NCI-H524 (cell line): ENCODE results near the gene PCDHA7.
"Not testable (repeated sequence)": the region's sequence is repeated elsewhere in the genome, so short reads cannot be mapped to it uniquely, and the experiment has no call there.

Experiments used
- DNase-seq, 2 experiments: peaks; one replicate each; lab custom pipeline; 2025; lab: John Stamatoyannopoulos, UW

The PCDHA7 gene

GRCh38 chr5:140833993-140834392 lies at the start of gene PCDHA7:
TSS of gene PCDHA7 (plus strand) at chr5:140834269. CDS start at chr5:140834384, 115 bp downstream.
- DNase-seq = no peak

GRCh38 chr5:140785905-140786686 lies 48.0 kb upstream of the PCDHA7 start, which contains the start of gene PCDHA1:
TSS of gene PCDHA1 (plus strand) at chr5:140786140.
- peak in 1 of 2 experiments; percentile 21 for DNase-seq

GRCh38 chr5:140787422-140787821 lies 46.6 kb upstream of the PCDHA7 start:
- not testable (repeated sequence) for DNase-seq

GRCh38 chr5:140787849-140788504 lies 46.1 kb upstream of the PCDHA7 start:
- not testable (repeated sequence) for DNase-seq

- no peak for DNase-seq
Measured at GRCh38 chr5:140791089-140791488, 43.0 kb upstream of the PCDHA7 start.

GRCh38 chr5:140794595-140795258 lies 39.3 kb upstream of the PCDHA7 start, which contains the start of gene PCDHA2:
TSS of gene PCDHA2 (plus strand) at chr5:140794852.
- no peak for DNase-seq

GRCh38 chr5:140795259-140795641 lies 38.8 kb upstream of the PCDHA7 start:
- no peak for DNase-seq

- not testable (repeated sequence) for DNase-seq
Measured at GRCh38 chr5:140796072-140796717, 37.9 kb upstream of the PCDHA7 start.

GRCh38 chr5:140796718-140797095 lies 37.4 kb upstream of the PCDHA7 start:
- no peak for DNase-seq

GRCh38 chr5:140800816-140801493 lies 33.1 kb upstream of the PCDHA7 start, which contains the start of gene PCDHA3:
TSS of gene PCDHA3 (plus strand) at chr5:140801057.
- DNase-seq = no peak

- DNase-seq = no peak
Measured at GRCh38 chr5:140801494-140801841, 32.6 kb upstream of the PCDHA7 start.

GRCh38 chr5:140802381-140802780 lies 31.7 kb upstream of the PCDHA7 start:
- not testable (repeated sequence) for DNase-seq

- no peak for DNase-seq
Measured at GRCh38 chr5:140802781-140803271, 31.2 kb upstream of the PCDHA7 start.

- no peak for DNase-seq
Measured at GRCh38 chr5:140806834-140807775, 27.0 kb upstream of the PCDHA7 start, which contains the start of gene PCDHA4. TSS of gene PCDHA4 (plus strand) at chr5:140807068.

- DNase-seq = not testable (repeated sequence)
Measured at GRCh38 chr5:140808241-140808888, 25.7 kb upstream of the PCDHA7 start.

GRCh38 chr5:140808889-140809291 lies 25.2 kb upstream of the PCDHA7 start:
- DNase-seq = no peak

GRCh38 chr5:140821375-140822280 lies 12.4 kb upstream of the PCDHA7 start, which contains the start of gene PCDHA5:
TSS of gene PCDHA5 (plus strand) at chr5:140821613.
- DNase-seq = no peak

- DNase-seq = no peak
Measured at GRCh38 chr5:140822281-140822629, 11.8 kb upstream of the PCDHA7 start.

- DNase-seq = not testable (repeated sequence)
Measured at GRCh38 chr5:140822969-140823368, 11.1 kb upstream of the PCDHA7 start.
